ENCODE data around the gene AAK1.

Gene AAK1

GRCh38 chr2:69491864-69492263 lies 151.7 kb downstream of the AAK1 start:
- no peak for DNase-seq (ENCODE audit: low spot score)

- DNase-seq (ENCODE audit: low spot score): peak; percentile 3
These were observed 153.1 kb downstream of the AAK1 start for GRCh38 chr2:69490486-69490885.

GRCh38 chr2:69489793-69490192 lies 153.7 kb downstream of the AAK1 start:
- no peak for DNase-seq (ENCODE audit: low spot score)

- DNase-seq (ENCODE audit: low spot score): no peak
These were observed 159.8 kb downstream of the AAK1 start for GRCh38 chr2:69483696-69484095.

GRCh38 chr2:69483024-69483423 lies 160.5 kb downstream of the AAK1 start:
- no peak for DNase-seq (ENCODE audit: low spot score)

- DNase-seq (ENCODE audit: low spot score): no peak
These were observed 161.1 kb downstream of the AAK1 start for GRCh38 chr2:69482471-69482870.

- no peak for DNase-seq (ENCODE audit: low spot score)
These were observed 162.1 kb downstream of the AAK1 start for GRCh38 chr2:69481421-69481820.

GRCh38 chr2:69477627-69478026 lies 165.9 kb downstream of the AAK1 start:
- DNase-seq (ENCODE audit: low spot score): no peak

- no peak for DNase-seq (ENCODE audit: low spot score)
These were observed 168.9 kb downstream of the AAK1 start for GRCh38 chr2:69474688-69475087.

GRCh38 chr2:69471793-69472192 lies 171.7 kb downstream of the AAK1 start:
- DNase-seq (ENCODE audit: low spot score): no peak

- DNase-seq (ENCODE audit: low spot score): no peak
These were observed 172.6 kb downstream of the AAK1 start for GRCh38 chr2:69470911-69471310.

- no peak for DNase-seq (ENCODE audit: low spot score)
These were observed 173.8 kb downstream of the AAK1 start for GRCh38 chr2:69469784-69470183.

GRCh38 chr2:69469375-69469774 lies 174.2 kb downstream of the AAK1 start:
- DNase-seq (ENCODE audit: low spot score): no peak

- DNase-seq (ENCODE audit: low spot score): no peak
These were observed 176.8 kb downstream of the AAK1 start for GRCh38 chr2:69466728-69467127.

GRCh38 chr2:69465513-69466456 lies 177.8 kb downstream of the AAK1 start:
- no peak for DNase-seq (ENCODE audit: low spot score)

- DNase-seq (ENCODE audit: low spot score): no peak
These were observed 179.0 kb downstream of the AAK1 start for GRCh38 chr2:69464575-69464974.

GRCh38 chr2:69462780-69463179 lies 180.8 kb downstream of the AAK1 start:
- no peak for DNase-seq (ENCODE audit: low spot score)

GRCh38 chr2:69461404-69461803 lies 182.1 kb downstream of the AAK1 start:
- DNase-seq (ENCODE audit: low spot score): no peak

- no peak for DNase-seq (ENCODE audit: low spot score)
These were observed 183.6 kb downstream of the AAK1 start for GRCh38 chr2:69459936-69460335.

GRCh38 chr2:69456950-69457445 lies 186.5 kb downstream of the AAK1 start:
- DNase-seq (ENCODE audit: low spot score): no peak

GRCh38 chr2:69456154-69456553 lies 187.4 kb downstream of the AAK1 start:
- no peak for DNase-seq (ENCODE audit: low spot score)

- DNase-seq (ENCODE audit: low spot score): no peak
These were observed 188.6 kb downstream of the AAK1 start for GRCh38 chr2:69454976-69455375.

- DNase-seq (ENCODE audit: low spot score): no peak
These were observed 189.9 kb downstream of the AAK1 start for GRCh38 chr2:69453475-69454129.

All from CD4-positive, alpha-beta T cell treated with Interleukin-6 at 100 ng/mL for 8 hours (primary cell).